H1 (cell line): ENCODE data around the gene REC8. TPM values are rescaled to one million over a fixed set of nuclear protein-coding genes. Genes with fewer than 3 reads are reported as not detected.

ENCODE experiments used
- RXRA ChIP-seq: IDR thresholded peaks from 2 replicates; pipeline ENCODE4 v1.6.1; 2011; ENCODE audit warnings: low read depth, mild to moderate bottlenecking, low read length, moderate library complexity; ENCODE audit not compliant: insufficient read depth
- polyA plus RNA-seq, 7 experiments: library from polyadenylated mRNA; depleted of rRNA in 3 of 7; stranded (reverse) in 5 of 7; unstranded in 2 of 7; fragments of >200 nt in 5 of 7; fragments of 200-250 nt in 2 of 7; gene quantifications; 1 replicate in 5 of 7; 2 replicates in 1 of 7; 4 replicates in 1 of 7; pipeline versions ENCODE4 v1.2.1 to v1.2.3, GENCODE V29; 2011 to 2013; ENCODE audit warnings: missing spikeins in 2 of 7, mixed read lengths in 2 of 7
- total RNA-seq: library from RNA; stranded (reverse); fragmentation: NEBNext Ultra II Directional; extraction: Animal tissue kit (Norgen Biotek cat#: 25700); gene quantifications from 2 replicates; pipeline ENCODE4 v1.2.1, GENCODE V29; 2021

The REC8 gene
- total and polyA plus RNA-seq, 2 of the 8 experiments (the other 6 are each of a cell fraction or from before 2014, with no cell fraction given), result 9.8 to 28.5 TPM

DNA sequence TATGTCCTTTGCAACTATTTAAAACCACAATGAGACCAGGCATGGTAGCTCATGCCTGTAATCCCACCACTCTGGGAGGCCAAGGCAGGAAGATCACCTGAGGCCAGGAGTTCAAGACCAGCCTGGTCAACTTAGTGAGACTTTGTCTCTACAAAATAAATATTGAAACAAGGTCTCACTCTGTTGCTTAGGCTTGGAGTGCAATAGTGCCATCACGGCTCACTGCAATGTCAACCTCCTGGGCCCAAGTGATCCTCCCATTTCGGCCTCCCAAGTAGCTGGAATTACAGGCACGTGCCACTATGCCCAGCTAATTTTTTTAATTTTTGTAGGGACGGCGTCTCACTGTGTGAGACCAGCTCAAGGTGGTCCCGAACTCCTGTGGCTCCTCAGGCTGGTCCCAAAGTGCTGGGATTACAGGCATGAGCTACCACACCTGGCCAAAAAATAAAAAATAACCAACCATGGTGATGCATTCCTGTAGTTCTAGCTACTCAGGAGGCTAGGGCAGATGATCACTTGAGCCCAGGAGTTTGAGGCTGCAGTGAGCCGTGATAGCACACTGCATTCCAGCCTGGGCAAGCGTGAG, 42.4 kb upstream of the REC8 start (continued):
- no peak for TF ChIP-seq RXRA
